Measurements from ENCODE around the gene NUDT1. TPM values are rescaled to one million over a fixed set of nuclear protein-coding genes. Genes with fewer than 3 reads are reported as not detected.

The NUDT1 gene
- total RNA-seq, 6 donors from 2014 or later: 6.3 to 23.2 (median 13.9) TPM

GRCh38 chr7:2260820-2261219 is 18.8 kb downstream of the NUDT1 start:
- TF ChIP-seq CTCF (IDR thresholded peaks at IDR 0.05) (no peak), POLR2A (IDR thresholded peaks at IDR 0.05) (no peak), EP300 (IDR thresholded peaks at IDR 0.05) (no peak), POLR2AphosphoS5 (IDR thresholded peaks at IDR 0.05) (no peak)
- H3K9me3 ChIP-seq: no peaks in the 10 kb centered on the region
- peaks cover 0 to 22% (median 9%) of the 10 kb centered on the region in 4 donors for H3K4me1 ChIP-seq
- peak overlapping the region in 2 of 4 donors; percentile 1 to 69 for H3K27ac ChIP-seq
- H3K36me3 ChIP-seq: peaks cover 11 to 52% (median 28%) of the 10 kb centered on the region in 4 donors
- H3K4me3 ChIP-seq: no peak overlapping the region
- ATAC-seq (ENCODE audit: low FRiP score in 2 of 2) (no peak), DNase-seq (peak; percentile 82 to 84)
- WGBS, 2 donors: 45 to 94% methylated on average over 4 to 5 of the region's 5 CpGs
- no peaks in the 10 kb centered on the region for H3K27me3 ChIP-seq

- Histone ChIP-seq H3K36me3 (peaks cover 7 to 44% (median 22%) of the 10 kb centered on the region in 4 donors), H3K27me3 (no peaks in the 10 kb centered on the region), H3K9me3 (no peaks in the 10 kb centered on the region), H3K27ac (peak overlapping the region in 3 of 4 donors; percentile 1 to 69 (median 8)), H3K4me3 (peak overlapping the region in 1 of 4 donors; percentile 18), H3K4me1 (peaks cover 0 to 22% (median 9%) of the 10 kb centered on the region in 4 donors)
- peak in 1 of 2 donors; percentile 45 for DNase-seq
- TF ChIP-seq POLR2AphosphoS5 (IDR thresholded peaks at IDR 0.05) (no peak), EP300 (IDR thresholded peaks at IDR 0.05) (no peak), CTCF (IDR thresholded peaks at IDR 0.05) (no peak)
- ATAC-seq (ENCODE audit: low FRiP score in 2 of 2): peak in 1 of 2 donors; percentile 41
- 69 to 89% methylated on average over 14 of the region's 14 CpGs for WGBS, 2 donors
Observed at GRCh38 chr7:2261611-2262010, 19.6 kb downstream of the NUDT1 start.

GRCh38 chr7:2263176-2263575 is 21.1 kb downstream of the NUDT1 start:
- 96 to 100% methylated on average over 8 to 18 of the region's 18 CpGs for whole genome bisulfite sequencing, 2 donors
- H3K27me3 ChIP-seq: no peaks in the 10 kb centered on the region
- H3K4me1 ChIP-seq: peaks cover 0 to 22% (median 9%) of the 10 kb centered on the region in 4 donors
- TF ChIP-seq EP300 (IDR thresholded peaks at IDR 0.05) (no peak), POLR2A (IDR thresholded peaks at IDR 0.05) (no peak), CTCF (IDR thresholded peaks at IDR 0.05) (no peak), POLR2AphosphoS5 (IDR thresholded peaks at IDR 0.05) (no peak)
- H3K9me3 ChIP-seq: no peaks in the 10 kb centered on the region
- no peak overlapping the region for H3K27ac ChIP-seq
- ATAC-seq (ENCODE audit: low FRiP score in 2 of 2) (no peak), DNase-seq (no peak)
- peaks cover 0 to 32% (median 14%) of the 10 kb centered on the region in 4 donors for H3K36me3 ChIP-seq
- H3K4me3 ChIP-seq: no peak overlapping the region

GRCh38 chr7:2264158-2264557 is 22.1 kb downstream of the NUDT1 start:
- ATAC-seq (ENCODE audit: low FRiP score in 2 of 2) (no peak), DNase-seq (peak in 1 of 2 donors; percentile 75)
- Histone ChIP-seq H3K27ac (no peak overlapping the region), H3K9me3 (no peaks in the 10 kb centered on the region), H3K27me3 (no peaks in the 10 kb centered on the region), H3K36me3 (peaks cover 0 to 32% (median 14%) of the 10 kb centered on the region in 4 donors), H3K4me3 (no peak overlapping the region), H3K4me1 (peaks cover 0 to 19% (median 9%) of the 10 kb centered on the region in 4 donors)
- TF ChIP-seq POLR2AphosphoS5 (IDR thresholded peaks at IDR 0.05) (no peak), POLR2A (IDR thresholded peaks at IDR 0.05) (no peak), EP300 (IDR thresholded peaks at IDR 0.05) (no peak), CTCF (IDR thresholded peaks at IDR 0.05) (no peak)
- 96 to 98% methylated on average over 21 to 23 of the region's 23 CpGs for WGBS, 2 donors

- TF ChIP-seq POLR2A (IDR thresholded peaks at IDR 0.05) (no peak), EP300 (IDR thresholded peaks at IDR 0.05) (no peak), POLR2AphosphoS5 (IDR thresholded peaks at IDR 0.05) (no peak), CTCF (IDR thresholded peaks at IDR 0.05) (no peak)
- Histone ChIP-seq H3K36me3 (peaks cover 4 to 42% (median 26%) of the 10 kb centered on the region in 4 donors), H3K4me1 (peaks cover 0 to 6% (median 5%) of the 10 kb centered on the region in 4 donors), H3K27ac (no peak overlapping the region), H3K4me3 (no peak overlapping the region), H3K9me3 (no peaks in the 10 kb centered on the region), H3K27me3 (no peaks in the 10 kb centered on the region)
- ATAC-seq (ENCODE audit: low FRiP score in 2 of 2): no peak
- no peak for DNase-seq
- 72 to 75% methylated on average over 10 of the region's 10 CpGs for WGBS, 2 donors
Observed at GRCh38 chr7:2266911-2267310, 24.9 kb downstream of the NUDT1 start.

Data from upper lobe of left lung (tissue), 6 donors.